NCI-H1092 treated with DMSO at 0.1 percent for 48 hours (cell line): ENCODE measurements around the gene SSH3.

Source experiments
- DNase-seq: peaks from one replicate; lab custom pipeline; 2025; lab: John Stamatoyannopoulos, UW

Gene SSH3

DNA sequence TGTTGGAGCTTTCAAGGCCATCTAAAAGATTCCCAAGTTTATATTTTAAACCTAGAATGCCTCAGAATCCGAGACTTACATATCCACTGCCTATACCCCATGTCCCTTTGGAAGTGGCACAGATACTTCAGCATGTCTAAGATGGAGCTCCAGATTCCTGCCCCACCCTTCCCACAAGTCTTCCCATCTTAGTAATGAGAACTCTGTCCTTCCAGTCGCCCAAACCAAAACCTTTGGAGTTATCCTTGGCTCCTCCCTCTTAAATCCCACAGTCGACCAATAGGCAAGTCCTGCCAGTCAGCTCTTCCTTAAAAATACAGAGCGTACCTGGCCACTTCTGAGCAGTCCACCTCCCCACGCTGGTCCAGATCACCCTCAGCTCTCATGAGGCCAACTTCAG lies 45.7 kb downstream of the SSH3 start:
- DNase-seq, result no peak

DNA sequence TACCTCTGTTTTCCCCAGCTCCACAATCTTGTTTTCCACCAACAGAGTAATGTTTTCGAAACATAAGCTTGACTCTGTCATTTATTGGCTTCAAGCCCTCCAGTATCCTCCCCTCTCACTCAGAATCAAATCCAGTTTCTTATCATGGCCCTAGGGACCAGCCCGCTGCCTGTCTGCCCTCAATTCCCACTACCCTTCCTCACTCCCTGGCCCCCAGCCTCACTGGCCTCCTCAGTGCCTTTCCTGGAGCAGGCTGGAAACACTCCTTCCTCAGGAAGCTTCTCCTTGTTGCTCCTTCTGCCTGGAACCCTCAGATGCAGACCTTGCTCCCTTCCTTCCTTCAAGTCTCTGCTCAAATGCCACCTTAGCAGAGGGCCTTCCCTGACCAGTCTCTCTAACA lies 46.1 kb downstream of the SSH3 start:
- no peak for DNase-seq

DNA sequence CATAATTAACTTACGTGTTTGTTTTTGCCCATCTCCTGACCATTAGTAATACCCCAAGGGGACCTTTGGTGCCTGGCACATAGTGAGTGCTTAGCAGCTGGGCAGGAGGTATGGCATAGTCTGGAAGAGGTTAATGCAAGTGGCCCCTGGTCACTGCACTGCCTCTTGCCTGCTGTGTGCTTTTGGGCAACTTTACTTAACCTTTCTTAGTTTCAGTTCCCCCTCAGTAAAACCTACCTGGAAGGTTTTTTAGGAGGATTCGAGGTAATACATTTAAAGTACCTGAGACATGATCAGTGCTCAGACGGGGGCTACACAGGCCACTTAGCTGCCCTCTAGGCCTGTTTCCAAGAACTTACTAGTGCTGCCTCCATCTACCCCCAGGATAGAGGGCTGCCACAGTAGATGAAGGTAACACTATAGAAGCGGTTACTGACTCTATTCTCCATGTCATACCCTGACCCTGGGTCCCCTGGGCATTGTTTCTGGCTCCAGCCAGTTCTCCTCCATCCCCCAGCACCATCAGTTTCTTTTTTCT lies 46.7 kb downstream of the SSH3 start:
- no peak for DNase-seq

DNA sequence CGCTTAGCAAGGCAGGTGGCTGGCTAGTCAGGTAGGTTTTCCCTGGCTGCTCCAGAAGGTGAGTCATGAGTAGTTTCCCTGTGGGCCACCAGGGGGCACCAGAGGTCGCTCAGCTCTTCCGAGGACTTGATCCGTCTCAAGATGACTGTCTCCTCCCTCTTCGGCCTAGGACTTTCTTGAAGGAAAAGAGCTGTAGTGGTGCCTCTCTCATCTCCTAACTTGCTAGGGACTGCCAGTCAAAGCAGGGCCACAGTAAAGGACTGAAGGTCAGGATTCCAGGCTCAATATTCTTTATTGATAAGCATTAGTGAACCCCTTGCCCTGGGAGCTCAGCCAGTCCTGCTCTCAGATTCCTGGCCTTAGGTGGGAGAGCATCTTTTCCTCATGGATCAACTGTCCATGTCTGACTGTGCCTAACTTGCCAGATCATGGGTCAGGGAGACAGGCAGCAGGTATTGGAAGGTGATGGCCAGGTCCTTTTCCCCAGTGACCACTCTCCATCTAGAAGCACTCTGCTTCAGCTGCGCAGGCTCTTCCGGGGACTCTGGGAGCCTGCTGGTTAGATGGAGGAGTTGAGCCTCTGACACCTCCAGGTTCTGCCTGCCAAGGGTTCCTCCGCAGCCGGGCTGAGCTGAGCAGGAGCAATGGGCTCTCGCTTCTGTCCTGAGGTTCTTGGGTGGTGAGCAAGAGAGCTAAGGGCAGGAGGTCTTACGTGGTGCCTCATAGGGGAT lies 48.1 kb downstream of the SSH3 start:
- DNase-seq, result peak; percentile 64

DNA sequence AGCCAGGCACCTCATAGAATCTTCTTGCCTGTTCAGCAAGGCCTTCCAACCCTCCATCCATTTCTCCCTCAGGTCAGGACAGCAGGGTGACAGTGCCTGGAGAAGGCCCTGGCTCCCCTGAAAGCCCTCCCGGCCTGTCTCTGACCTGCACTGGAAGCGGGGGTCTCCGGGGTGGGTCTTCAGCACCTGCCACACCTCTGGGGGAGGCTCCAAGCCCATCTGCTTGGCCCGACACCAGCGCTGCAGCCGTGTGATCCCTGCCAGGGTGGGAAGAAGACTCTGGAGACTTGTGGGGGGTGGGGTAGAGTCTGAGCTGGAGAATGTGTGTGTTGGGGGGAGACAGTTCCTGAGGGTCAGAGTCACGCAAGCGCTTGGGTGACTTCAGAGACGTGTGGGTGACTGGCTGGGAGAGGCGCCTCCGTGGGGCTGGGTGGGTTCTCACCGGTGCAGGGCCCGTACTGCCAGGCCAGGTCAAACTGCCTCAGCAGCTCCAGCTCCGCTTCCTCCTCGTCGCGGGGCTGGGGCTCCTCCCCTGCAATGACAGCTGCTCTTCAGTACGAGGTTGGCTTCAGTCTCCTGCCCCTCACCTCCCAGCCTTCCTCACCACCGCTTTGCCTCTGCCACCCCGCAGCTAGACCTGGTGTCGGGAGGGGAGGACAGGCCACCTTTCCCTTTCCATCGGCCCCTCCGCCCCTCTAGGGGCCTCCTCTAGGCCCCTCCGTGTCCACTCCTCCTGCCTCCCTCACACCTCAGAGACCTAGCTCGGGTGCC lies 49.4 kb downstream of the SSH3 start:
- no peak for DNase-seq

DNA sequence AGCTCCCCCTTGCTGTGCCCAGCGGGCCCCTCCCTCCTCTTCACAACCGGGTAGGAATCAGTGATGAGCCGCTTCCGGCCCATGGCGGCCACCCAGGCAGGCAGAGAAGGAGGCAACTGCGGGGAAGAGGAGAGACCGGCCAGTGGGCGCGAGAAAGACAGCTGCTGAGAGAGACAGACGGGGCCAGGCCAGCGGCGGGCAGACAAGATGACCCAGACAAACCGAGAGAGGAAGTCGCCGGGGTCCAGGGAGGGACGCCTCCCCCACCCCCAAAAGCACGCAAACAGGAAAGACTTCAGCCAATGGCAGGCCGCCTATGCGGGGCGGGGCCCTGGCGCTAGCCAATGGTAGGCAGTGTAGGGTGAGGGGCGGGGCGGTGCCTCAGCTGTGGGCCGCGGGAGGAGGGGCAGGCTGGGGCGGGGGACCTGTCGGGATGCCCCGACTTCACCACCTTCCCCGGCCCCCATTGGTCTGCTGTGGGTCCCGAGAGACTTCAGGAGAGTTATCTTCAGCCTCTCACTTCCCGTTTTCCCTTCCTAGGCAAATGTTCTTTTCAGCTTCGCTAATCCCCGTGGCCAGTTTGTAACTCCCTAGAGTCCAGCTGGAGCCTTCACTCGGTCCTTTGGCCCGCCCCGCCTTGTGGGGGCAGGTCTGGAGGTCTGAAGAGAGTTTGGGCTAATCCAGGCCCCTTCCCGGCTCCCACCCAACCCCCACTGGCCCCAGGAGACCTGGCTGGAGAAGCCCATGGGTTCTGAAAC lies 50.2 kb downstream of the SSH3 start, which contains the start of gene POLD4:
Gene POLD4 (minus strand): TSS at position 230 of the 758 bp plus-strand sequence. CDS start 147 bp downstream, at position 83.
- peak; percentile 95 for DNase-seq

DNA sequence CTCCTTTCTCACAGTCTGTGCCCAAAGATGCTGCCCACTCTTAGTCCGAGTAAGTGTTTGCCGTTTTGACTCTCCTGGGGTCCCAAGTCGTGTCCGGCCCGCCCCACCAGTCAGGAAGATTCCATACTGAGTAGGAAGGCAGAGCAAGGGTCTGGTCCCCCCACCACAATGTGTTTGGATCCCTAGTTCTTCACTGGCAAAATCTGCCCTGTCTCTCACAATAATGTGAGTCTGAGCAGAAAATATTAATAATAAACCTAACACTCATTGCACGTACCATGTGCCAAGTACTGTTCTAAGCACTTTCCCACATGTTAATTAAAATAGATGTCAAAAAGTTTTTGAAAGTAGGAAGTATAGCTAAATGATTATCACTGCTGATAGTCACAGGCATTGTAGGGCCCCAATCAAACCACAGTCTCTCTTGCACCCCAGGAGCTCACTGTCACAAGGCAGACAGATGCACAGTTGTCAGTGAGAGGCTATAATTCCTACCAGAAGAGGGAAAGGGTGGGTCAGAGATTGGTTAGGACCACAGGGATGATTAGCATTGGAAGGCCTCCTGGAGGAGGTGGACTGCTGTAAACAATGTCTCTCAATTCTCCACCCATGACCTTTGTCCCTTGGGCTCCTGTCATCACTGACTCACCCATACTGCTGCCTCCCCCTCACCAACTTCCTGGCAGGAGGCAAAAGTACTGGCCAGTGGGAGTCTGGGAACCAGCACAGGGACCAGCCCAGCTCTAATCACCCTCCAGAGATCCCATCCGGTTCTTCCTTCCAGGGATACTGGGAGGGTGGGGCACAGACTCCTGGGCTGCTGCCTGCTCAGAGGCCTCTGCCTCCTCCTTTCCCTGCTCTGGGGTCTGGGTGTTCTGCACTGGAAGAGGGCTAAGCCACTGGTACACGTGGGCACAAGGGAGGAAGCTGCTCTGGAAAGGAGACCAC lies 51.0 kb downstream of the SSH3 start:
- no peak for DNase-seq

DNA sequence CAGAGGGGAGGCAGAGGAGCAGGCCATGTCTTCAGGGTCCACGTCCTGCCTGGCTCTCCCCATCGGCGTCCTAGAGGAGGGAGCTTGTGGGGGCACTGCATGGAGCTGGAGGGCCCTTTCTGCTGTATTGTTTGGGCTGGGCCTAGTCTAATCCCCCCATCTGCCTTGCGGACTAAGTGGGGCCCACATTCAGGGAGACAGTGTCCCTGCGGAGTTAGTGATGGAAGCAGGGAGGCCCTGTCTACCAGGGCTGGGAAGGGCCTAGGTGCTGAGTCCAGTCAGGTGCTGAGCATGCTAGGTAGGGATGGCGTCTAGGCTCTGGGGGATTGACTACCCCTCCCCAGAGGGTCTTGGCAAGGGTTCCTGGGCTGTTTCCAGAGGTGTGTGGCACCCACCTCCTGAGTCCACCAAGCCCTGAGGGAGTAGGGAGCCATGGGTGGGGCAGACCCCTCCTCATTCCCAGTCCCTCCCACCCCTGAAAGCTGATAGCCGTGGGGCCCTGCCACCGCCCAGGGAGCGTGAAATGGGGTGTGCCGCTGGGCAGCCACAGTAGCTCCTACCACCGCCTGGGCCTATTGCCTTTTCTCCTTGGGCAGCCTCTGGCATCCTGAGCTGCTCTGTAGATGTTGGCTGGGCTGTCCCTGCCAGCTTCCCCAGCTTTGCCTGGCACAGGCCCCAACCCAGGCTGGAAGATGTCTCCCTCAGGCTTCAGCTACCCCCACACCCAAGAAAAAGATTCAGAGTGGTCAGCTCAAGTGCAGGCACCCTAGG lies 51.9 kb downstream of the SSH3 start:
- DNase-seq, result no peak

DNA sequence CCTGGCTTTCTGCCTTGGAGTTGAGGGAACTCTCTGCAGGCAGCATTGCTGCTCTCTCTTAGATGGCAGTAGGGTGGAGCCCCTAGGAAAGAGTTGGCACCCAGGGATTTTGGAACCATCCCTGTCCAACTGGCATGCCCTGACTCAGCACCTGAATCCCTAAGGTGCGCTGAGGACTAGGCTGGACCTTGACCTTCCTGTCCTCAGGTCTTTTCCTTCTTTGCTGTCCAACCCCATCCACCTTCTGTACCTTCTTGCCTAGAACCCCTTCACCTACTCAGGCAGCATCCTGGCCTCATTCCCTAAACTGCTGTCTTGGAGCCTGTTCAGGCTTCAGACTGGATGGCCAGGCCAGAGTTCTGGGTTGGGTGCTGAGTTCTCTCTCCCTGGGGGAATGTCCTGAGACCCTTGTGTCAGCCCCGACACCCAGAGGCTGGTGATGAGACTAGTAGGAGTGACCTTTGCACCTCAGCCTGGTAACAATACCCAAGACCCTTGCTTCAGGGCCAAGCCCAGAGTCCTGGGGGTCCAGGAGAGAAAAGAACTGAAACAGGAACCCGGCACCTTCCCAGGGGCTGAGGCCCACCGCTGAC lies 52.6 kb downstream of the SSH3 start:
- no peak for DNase-seq

DNA sequence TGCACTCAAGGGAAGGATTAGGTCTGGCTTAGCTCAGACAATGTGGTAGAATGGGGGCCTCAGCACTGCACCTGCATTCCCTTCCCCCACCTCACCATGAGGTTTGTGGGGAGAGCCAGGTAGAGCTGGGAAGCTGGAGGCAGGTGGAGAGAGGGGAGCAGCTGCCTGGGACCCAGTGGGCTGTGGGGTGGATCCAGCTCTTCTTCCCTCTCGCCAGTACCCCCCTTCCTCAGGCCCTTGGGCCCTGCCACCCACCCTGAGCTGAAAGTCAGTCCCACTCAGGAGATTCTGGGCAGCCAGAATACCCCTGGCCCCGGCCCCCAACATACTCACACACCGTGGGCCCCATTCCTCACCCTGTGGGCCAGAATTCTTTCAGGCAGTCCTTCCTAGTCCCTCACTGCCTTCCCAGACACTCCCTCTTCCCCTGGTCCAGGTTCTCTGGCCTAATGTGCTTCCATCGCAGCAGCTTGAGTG lies 53.1 kb downstream of the SSH3 start:
- DNase-seq, result no peak

DNA sequence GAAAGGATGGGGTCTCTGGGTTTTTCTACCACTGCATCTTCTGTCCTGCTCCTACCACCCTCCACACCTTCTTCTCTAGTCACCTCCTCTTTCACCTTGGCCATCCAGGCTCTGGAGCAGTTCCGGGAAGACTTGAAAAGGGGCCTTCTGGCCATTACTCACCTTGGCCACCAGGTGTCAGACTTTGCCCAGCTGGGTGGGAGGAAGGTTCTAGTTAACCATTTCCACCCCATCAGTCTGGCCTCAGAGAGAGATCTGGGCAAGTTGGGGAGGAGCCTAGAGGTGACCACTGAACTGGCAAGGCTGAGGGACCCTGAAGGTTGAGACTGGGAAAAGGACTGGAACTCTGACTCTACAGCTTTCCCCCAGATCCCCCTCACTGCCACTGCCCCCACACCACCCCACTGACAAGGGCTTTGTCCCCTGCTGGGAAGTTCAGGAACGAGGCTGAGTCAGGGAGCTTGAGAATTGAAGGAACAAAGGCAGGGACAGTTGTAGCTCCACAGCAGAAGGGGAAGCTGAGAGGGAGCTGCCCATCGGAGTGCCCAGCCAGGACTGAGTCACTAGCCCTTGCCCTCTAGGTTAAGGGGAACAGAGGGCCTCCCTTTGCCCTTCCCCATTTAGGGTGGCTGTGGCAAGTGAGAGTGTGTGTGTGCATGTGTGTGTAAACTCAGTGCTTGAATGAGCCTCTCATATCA lies 53.7 kb downstream of the SSH3 start:
- peak; percentile 60 for DNase-seq

DNA sequence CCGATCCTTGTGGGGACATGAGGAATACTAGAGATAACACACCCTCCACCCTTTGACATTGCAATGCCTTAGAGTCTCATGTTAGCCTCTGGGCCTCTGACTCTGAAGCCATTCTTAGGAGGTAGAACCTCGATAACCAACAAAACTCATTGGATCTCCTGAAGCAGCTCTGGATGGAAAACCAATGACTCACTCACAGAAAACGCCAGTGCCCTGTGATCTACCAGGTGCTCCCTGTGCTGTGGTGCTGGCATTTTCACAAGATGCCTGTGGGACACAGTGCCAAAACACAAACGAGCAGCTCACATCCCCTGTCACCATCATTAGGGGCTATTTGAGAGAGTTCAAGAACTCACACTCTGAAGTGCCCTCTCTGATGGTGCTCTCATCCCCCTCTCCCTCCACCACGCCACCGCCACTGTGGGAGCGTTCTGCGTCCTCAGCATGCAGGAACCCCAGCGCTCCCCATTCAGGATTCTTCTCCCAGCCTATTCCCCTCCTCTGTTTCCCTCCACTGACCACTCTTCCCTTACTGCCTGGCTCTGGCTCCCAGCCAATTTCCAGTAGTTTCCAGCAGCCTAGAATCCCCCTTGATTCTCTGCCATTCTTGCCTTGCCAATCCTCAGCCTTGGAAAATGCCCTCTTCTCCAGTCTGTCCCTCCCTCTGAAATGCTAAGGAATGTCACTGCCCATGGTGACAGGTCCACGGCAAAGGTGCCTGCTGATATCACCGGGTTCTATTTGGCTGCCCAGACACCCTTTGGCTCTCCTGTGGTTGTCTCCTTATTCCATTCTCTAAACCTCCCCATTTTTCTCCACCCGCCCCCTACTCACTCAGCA lies 54.7 kb downstream of the SSH3 start:
- no peak for DNase-seq
